CD4-positive, alpha-beta T cell (primary cell): ENCODE results near the gene RTL1. TPM values are rescaled to one million over a fixed set of nuclear protein-coding genes. Genes with fewer than 3 reads are reported as not detected.

Experiments used
- ATAC-seq: fragments of 200-7000 bp; cut with Tn5 transposase; one replicate; pipeline ENCODE4 v1.10.0; 2022; ENCODE audit warnings: mild to moderate bottlenecking; ENCODE audit not compliant: poor library complexity
- CTCF ChIA-PET: fragments of 350-600 bp; sonication (Branson Sonifier 250); formaldehyde crosslinking; loops from one replicate; lab custom pipeline; 2021; ENCODE audit warnings: antibody characterized with exemption, inconsistent platforms; lab: Charles Lee
- POLR2A ChIA-PET: fragments of 350-600 bp; sonication (Branson Sonifier 250); formaldehyde crosslinking; loops from one replicate; lab custom pipeline; 2021; ENCODE audit warnings: antibody characterized with exemption, inconsistent platforms; lab: Charles Lee
- DNase-seq, 14 experiments: peaks; one replicate each; pipeline ENCODE4 v3.0.0-alpha.2; 2013 to 2020; ENCODE audit warnings: mixed read lengths in 2 of 14
- H3K27ac ChIP-seq, 2 donors: one replicate each; pipeline versions ENCODE4 v1.5.1 to v1.7.0; 2013; ENCODE audit warnings: low read length in 2 of 2, low read depth in 1 of 2, mild to moderate bottlenecking in 1 of 2
- H3K27me3 ChIP-seq, 2 experiments: 1 replicate in 1 of 2; 2 replicates in 1 of 2; pipeline versions ENCODE4 v1.6.1 to v1.7.0; 2013; ENCODE audit warnings: low read length in 2 of 2, control low read depth in 1 of 2, mild to moderate bottlenecking in 1 of 2, moderate library complexity in 1 of 2; ENCODE audit not compliant: insufficient read depth in 2 of 2, control insufficient read depth in 1 of 2
- H3K36me3 ChIP-seq: one replicate; pipeline ENCODE4 v1.6.1; 2013; ENCODE audit warnings: low read length, control low read depth; ENCODE audit not compliant: insufficient read depth
- H3K4me1 ChIP-seq: one replicate; pipeline ENCODE4 v1.6.1; 2013; ENCODE audit warnings: low read length, control low read depth; ENCODE audit not compliant: insufficient read depth
- H3K4me3 ChIP-seq: one replicate; pipeline ENCODE4 v1.5.1; 2013; ENCODE audit warnings: mild to moderate bottlenecking, low read length, moderate library complexity
- H3K9me3 ChIP-seq, 2 experiments: 1 replicate in 1 of 2; 2 replicates in 1 of 2; pipeline versions ENCODE4 v1.6.1 to v1.7.0; 2013; ENCODE audit warnings: low read length in 2 of 2, mild to moderate bottlenecking in 2 of 2, control low read depth in 1 of 2, moderate library complexity in 1 of 2; ENCODE audit not compliant: control insufficient read depth in 1 of 2, insufficient read depth in 1 of 2
- H3K27ac Mint-ChIP-seq: one replicate; pipeline ENCODE4 v1.8.0; 2020; ENCODE audit warnings: mixed read lengths
- H3K27me3 Mint-ChIP-seq: one replicate; pipeline ENCODE4 v1.8.0; 2021; ENCODE audit warnings: mixed read lengths
- H3K36me3 Mint-ChIP-seq: one replicate; pipeline ENCODE4 v1.8.0; 2021; ENCODE audit warnings: low read depth, mixed read lengths
- H3K4me1 Mint-ChIP-seq: one replicate; pipeline ENCODE4 v1.8.0; 2021; ENCODE audit warnings: low read depth, mixed read lengths
- H3K4me3 Mint-ChIP-seq: one replicate; pipeline ENCODE4 v1.8.0; 2020; ENCODE audit warnings: mild to moderate bottlenecking, mixed read lengths
- H3K9me3 Mint-ChIP-seq: one replicate; pipeline ENCODE4 v1.8.0; 2020; ENCODE audit warnings: mixed read lengths
- intact Hi-C, 2 experiments: fragments of 100-400 bp; cut with DNase I in 1 of 2; cut with micrococcal nuclease in 1 of 2; formaldehyde crosslinking; loops; one replicate each; pipeline versions ENCODE4 v1.15.1 to v1.9.0; 2023 to 2025; cut with DNase I, micrococcal nuclease
- total RNA-seq, 174 experiments: library from RNA in 2 of 174; stranded (reverse) in 2 of 174; gene quantifications; one replicate each; pipeline ENCODE4 v1.2.3 and lab custom pipeline; 2021 to 2026
- TF ChIP-seq, protein P1 (sequence below): fragments of 200-600 bp; IDR thresholded peaks from one replicate; pipeline ENCODE4 v1.8.0; 2022; ENCODE audit warnings: antibody characterized with exemption, mild to moderate bottlenecking

The RTL1 gene
- total RNA-seq, 2 experiments from 2014 or later, result not detected

DNA sequence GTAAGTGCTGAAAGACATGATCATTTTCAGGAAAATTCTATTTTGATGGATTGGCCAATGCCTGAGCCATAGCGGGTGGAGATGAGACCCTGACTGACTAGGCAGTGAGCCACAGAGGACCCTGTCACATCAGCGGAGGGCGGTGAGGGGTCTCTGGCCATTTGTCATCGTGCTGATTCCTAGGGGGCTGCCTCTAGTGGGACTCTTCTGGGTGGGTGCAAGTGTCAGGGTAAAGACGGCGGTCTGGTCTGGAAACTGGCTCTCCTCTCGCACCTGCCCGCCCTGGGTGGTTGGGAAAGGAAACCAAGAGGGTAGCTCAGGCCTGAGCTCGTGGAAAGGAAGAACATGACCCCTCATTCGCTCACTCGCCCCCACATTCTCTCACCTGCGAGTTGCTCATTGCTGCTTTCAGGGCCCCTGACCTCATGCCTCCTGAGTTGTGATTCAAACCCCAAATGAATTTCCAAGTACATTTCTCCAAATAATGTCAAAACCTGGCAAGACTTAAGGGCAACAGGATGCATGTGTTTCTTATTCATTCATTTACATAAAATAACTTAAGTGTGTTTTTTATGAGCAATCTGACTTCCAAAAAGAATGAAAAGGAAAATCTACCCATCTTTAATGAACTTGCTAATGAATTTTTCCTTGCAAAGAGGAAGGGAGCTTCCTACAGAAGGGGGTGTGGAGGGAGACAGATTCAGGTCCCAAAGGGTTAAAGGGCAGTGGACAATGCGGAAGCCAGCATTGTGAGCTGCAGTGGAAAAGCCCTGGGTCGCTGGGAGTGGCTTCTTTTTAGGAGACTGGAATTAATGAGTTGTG is 64.8 kb downstream of the RTL1 start:
- Mint-ChIP-seq H3K27me3 (no peaks in the 10 kb centered on the region), H3K4me3 (no peak overlapping the region), H3K9me3 (no peaks in the 10 kb centered on the region), H3K27ac (no peak overlapping the region), H3K36me3 (no peaks in the 10 kb centered on the region), H3K4me1 (no peaks in the 10 kb centered on the region)
- ChIA-PET POLR2A (no interaction called here), CTCF (no interaction called here)
- TF ChIP-seq, protein P1, sequence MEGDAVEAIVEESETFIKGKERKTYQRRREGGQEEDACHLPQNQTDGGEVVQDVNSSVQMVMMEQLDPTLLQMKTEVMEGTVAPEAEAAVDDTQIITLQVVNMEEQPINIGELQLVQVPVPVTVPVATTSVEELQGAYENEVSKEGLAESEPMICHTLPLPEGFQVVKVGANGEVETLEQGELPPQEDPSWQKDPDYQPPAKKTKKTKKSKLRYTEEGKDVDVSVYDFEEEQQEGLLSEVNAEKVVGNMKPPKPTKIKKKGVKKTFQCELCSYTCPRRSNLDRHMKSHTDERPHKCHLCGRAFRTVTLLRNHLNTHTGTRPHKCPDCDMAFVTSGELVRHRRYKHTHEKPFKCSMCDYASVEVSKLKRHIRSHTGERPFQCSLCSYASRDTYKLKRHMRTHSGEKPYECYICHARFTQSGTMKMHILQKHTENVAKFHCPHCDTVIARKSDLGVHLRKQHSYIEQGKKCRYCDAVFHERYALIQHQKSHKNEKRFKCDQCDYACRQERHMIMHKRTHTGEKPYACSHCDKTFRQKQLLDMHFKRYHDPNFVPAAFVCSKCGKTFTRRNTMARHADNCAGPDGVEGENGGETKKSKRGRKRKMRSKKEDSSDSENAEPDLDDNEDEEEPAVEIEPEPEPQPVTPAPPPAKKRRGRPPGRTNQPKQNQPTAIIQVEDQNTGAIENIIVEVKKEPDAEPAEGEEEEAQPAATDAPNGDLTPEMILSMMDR, result no peak
- DNase-seq (no peak), ATAC-seq (no peak)
- Histone ChIP-seq H3K27ac (no peak overlapping the region), H3K9me3 (no peaks in the 10 kb centered on the region), H3K4me1 (no peaks in the 10 kb centered on the region), H3K36me3 (no peaks in the 10 kb centered on the region), H3K27me3 (peaks cover 0 to 3% of the 10 kb centered on the region in 2 experiments), H3K4me3 (no peak overlapping the region)
- intact Hi-C loops, result no loop called here

GRCh38 chr14:100837805-100838350 is 65.6 kb downstream of the RTL1 start:
- no peaks in the 10 kb centered on the region for H3K36me3 Mint-ChIP-seq
- H3K27ac Mint-ChIP-seq, result no peak overlapping the region
- no peaks in the 10 kb centered on the region for H3K27me3 Mint-ChIP-seq
- Histone ChIP-seq H3K9me3 (no peaks in the 10 kb centered on the region), H3K27ac (no peak overlapping the region), H3K27me3 (peaks cover 0 to 3% of the 10 kb centered on the region in 2 experiments), H3K36me3 (no peaks in the 10 kb centered on the region), H3K4me3 (no peak overlapping the region), H3K4me1 (no peaks in the 10 kb centered on the region)
- H3K4me1 Mint-ChIP-seq, result no peaks in the 10 kb centered on the region
- no peaks in the 10 kb centered on the region for H3K9me3 Mint-ChIP-seq
- ATAC-seq, result no peak
- no peak for DNase-seq
- ChIA-PET POLR2A (no interaction called here), CTCF (no interaction called here)
- TF ChIP-seq, protein P1, result no peak
- no peak overlapping the region for H3K4me3 Mint-ChIP-seq
- intact Hi-C loops, result no loop called here

- POLR2A ChIA-PET, result no interaction called here
- intact Hi-C loops, result no loop called here
- no peaks in the 10 kb centered on the region for H3K9me3 Mint-ChIP-seq
These were observed 66.3 kb downstream of the RTL1 start for GRCh38 chr14:100836941-100837804.

More at GRCh38 chr14:100836941-100837804, 66.3 kb downstream of the RTL1 start:
- H3K4me3 ChIP-seq, result no peak overlapping the region
- H3K27ac ChIP-seq, result no peak overlapping the region
- TF ChIP-seq, protein P1, result no peak
- H3K36me3 ChIP-seq, result no peaks in the 10 kb centered on the region
- H3K27me3 ChIP-seq, result peaks cover 0 to 3% of the 10 kb centered on the region in 2 experiments
- Mint-ChIP-seq H3K4me3 (no peak overlapping the region), H3K27ac (no peak overlapping the region), H3K4me1 (no peaks in the 10 kb centered on the region), H3K36me3 (no peaks in the 10 kb centered on the region), H3K27me3 (no peaks in the 10 kb centered on the region)
- DNase-seq, result no peak
- no peak for ATAC-seq
- H3K9me3 ChIP-seq, result no peaks in the 10 kb centered on the region
- CTCF ChIA-PET, result no interaction called here
- H3K4me1 ChIP-seq, result no peaks in the 10 kb centered on the region
